ENCODE data around the gene HEY2. TPM values are rescaled to one million over a fixed set of nuclear protein-coding genes. Genes with fewer than 3 reads are reported as not detected.

HEY2 gene
- total RNA-seq, 1 experiment from 2014 or later = not detected

- CTCF ChIA-PET = no interaction called here
- H3K4me3 ChIP-seq (ENCODE audit: low read depth in 2 of 2, low read length in 2 of 2) = no peak overlapping the region
- no peak for ATAC-seq
- H3K27me3 ChIP-seq (ENCODE audit: control insufficient read depth, insufficient read depth, low read length) = no peaks in the 10 kb centered on the region
- no peak overlapping the region for H3K27ac ChIP-seq (ENCODE audit: low read length)
- H3K36me3 ChIP-seq (ENCODE audit: control insufficient read depth, insufficient read depth, low read length) = no peaks in the 10 kb centered on the region
- intact Hi-C loops (cut with micrococcal nuclease; ENCODE audit: unreplicated experiment) = no loop called here
- DNase-seq (ENCODE audit: low read depth, low spot score) = no peak
- no peaks in the 10 kb centered on the region for H3K4me1 ChIP-seq (ENCODE audit: control insufficient read depth, insufficient read depth, low read length)
- no peaks in the 10 kb centered on the region for H3K9me3 ChIP-seq (ENCODE audit: control insufficient read depth, insufficient read depth, low read depth, low read length)
- in situ Hi-C loops (cut with HindIII; ENCODE audit: low pct_unique_long_range_greater_than_20kb, low sequenced_read_pairs) = no loop called here
- BruUV-seq (replicated peaks) = no TSS peak
- TF ChIP-seq SIN3A (IDR thresholded peaks at IDR 0.05; ENCODE audit: borderline replicate concordance, insufficient read depth, low read depth, low read length) (no peak), POLR2AphosphoS5 (IDR thresholded peaks at IDR 0.05; ENCODE audit: low read depth, low read length) (no peak), TCF7L2 (IDR thresholded peaks at IDR 0.05; ENCODE audit: low read depth, low read length) (no peak)
- TF ChIP-seq, protein P1, sequence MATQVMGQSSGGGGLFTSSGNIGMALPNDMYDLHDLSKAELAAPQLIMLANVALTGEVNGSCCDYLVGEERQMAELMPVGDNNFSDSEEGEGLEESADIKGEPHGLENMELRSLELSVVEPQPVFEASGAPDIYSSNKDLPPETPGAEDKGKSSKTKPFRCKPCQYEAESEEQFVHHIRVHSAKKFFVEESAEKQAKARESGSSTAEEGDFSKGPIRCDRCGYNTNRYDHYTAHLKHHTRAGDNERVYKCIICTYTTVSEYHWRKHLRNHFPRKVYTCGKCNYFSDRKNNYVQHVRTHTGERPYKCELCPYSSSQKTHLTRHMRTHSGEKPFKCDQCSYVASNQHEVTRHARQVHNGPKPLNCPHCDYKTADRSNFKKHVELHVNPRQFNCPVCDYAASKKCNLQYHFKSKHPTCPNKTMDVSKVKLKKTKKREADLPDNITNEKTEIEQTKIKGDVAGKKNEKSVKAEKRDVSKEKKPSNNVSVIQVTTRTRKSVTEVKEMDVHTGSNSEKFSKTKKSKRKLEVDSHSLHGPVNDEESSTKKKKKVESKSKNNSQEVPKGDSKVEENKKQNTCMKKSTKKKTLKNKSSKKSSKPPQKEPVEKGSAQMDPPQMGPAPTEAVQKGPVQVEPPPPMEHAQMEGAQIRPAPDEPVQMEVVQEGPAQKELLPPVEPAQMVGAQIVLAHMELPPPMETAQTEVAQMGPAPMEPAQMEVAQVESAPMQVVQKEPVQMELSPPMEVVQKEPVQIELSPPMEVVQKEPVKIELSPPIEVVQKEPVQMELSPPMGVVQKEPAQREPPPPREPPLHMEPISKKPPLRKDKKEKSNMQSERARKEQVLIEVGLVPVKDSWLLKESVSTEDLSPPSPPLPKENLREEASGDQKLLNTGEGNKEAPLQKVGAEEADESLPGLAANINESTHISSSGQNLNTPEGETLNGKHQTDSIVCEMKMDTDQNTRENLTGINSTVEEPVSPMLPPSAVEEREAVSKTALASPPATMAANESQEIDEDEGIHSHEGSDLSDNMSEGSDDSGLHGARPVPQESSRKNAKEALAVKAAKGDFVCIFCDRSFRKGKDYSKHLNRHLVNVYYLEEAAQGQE (IDR thresholded peaks at IDR 0.05; ENCODE audit: insufficient read depth in 1 of 2, low read depth in 2 of 2, low read length in 1 of 2) = no peak
- TF ChIP-seq, protein P2, sequence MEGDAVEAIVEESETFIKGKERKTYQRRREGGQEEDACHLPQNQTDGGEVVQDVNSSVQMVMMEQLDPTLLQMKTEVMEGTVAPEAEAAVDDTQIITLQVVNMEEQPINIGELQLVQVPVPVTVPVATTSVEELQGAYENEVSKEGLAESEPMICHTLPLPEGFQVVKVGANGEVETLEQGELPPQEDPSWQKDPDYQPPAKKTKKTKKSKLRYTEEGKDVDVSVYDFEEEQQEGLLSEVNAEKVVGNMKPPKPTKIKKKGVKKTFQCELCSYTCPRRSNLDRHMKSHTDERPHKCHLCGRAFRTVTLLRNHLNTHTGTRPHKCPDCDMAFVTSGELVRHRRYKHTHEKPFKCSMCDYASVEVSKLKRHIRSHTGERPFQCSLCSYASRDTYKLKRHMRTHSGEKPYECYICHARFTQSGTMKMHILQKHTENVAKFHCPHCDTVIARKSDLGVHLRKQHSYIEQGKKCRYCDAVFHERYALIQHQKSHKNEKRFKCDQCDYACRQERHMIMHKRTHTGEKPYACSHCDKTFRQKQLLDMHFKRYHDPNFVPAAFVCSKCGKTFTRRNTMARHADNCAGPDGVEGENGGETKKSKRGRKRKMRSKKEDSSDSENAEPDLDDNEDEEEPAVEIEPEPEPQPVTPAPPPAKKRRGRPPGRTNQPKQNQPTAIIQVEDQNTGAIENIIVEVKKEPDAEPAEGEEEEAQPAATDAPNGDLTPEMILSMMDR (IDR thresholded peaks at IDR 0.05) = no peak
- POLR2A ChIA-PET = no interaction called here
Measured at GRCh38 chr6:125717120-125717731, 32.2 kb upstream of the HEY2 start.

DNA sequence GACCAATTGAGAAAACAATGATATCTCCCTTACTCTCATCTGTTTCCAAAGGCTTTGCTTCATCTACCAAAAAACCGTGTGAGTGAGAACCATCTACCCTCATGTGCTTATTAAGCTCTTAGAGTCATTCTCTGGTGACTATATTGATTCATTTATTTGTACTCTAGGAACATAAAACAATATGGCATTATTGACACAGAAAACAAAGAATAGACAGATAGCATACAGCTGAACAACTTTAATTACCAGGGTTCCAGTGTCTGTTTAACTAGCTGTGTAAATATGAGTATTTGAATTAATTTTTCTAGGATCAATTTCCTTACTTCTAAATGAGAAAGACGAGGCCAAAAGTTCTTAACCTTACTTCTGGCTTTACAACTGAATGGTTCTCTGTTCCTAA lies 31.3 kb upstream of the HEY2 start:
- no peaks in the 10 kb centered on the region for H3K9me3 ChIP-seq (ENCODE audit: control insufficient read depth, insufficient read depth, low read depth, low read length)
- POLR2A ChIA-PET = no interaction called here
- no peak overlapping the region for H3K4me3 ChIP-seq (ENCODE audit: low read depth in 2 of 2, low read length in 2 of 2)
- H3K27ac ChIP-seq (ENCODE audit: low read length) = no peak overlapping the region
- H3K36me3 ChIP-seq (ENCODE audit: control insufficient read depth, insufficient read depth, low read length) = no peaks in the 10 kb centered on the region
- DNase-seq (ENCODE audit: low read depth, low spot score) (no peak), ATAC-seq (no peak)
- in situ Hi-C loops (cut with HindIII; ENCODE audit: low pct_unique_long_range_greater_than_20kb, low sequenced_read_pairs) = no loop called here
- no peaks in the 10 kb centered on the region for H3K27me3 ChIP-seq (ENCODE audit: control insufficient read depth, insufficient read depth, low read length)
- BruUV-seq (replicated peaks) = no TSS peak
- H3K4me1 ChIP-seq (ENCODE audit: control insufficient read depth, insufficient read depth, low read length) = no peaks in the 10 kb centered on the region
- intact Hi-C loops (cut with micrococcal nuclease; ENCODE audit: unreplicated experiment) = no loop called here
- CTCF ChIA-PET = no interaction called here
- TF ChIP-seq, protein P1 (IDR thresholded peaks at IDR 0.05; ENCODE audit: insufficient read depth in 1 of 2, low read depth in 2 of 2, low read length in 1 of 2) = no peak
- TF ChIP-seq TCF7L2 (IDR thresholded peaks at IDR 0.05; ENCODE audit: low read depth, low read length) (no peak), SIN3A (IDR thresholded peaks at IDR 0.05; ENCODE audit: borderline replicate concordance, insufficient read depth, low read depth, low read length) (no peak), POLR2AphosphoS5 (IDR thresholded peaks at IDR 0.05; ENCODE audit: low read depth, low read length) (no peak)
- TF ChIP-seq, protein P2 (IDR thresholded peaks at IDR 0.05) = no peak
